GM12875 (cell line): ENCODE measurements around the gene VPS41.

Source experiments
- H3K4me3 ChIP-seq: one replicate; pipeline ENCODE4 v1.5.1; 2011; ENCODE audit warnings: low read depth, low read length, control low read depth
- CTCF ChIP-seq: IDR thresholded peaks from 2 replicates; pipeline ENCODE4 v1.5.1; 2011; ENCODE audit warnings: low read depth, mild to moderate bottlenecking, control low read depth, inconsistent platforms, low read length, moderate library complexity, borderline replicate concordance; ENCODE audit not compliant: insufficient read depth

The VPS41 gene

GRCh38 chr7:38819463-38819862 is 89.5 kb downstream of the VPS41 start:
- H3K4me3 ChIP-seq, result no peak overlapping the region
- TF ChIP-seq CTCF, result no peak

- H3K4me3 ChIP-seq, result no peak overlapping the region
- TF ChIP-seq CTCF, result no peak
These were observed 91.5 kb downstream of the VPS41 start for GRCh38 chr7:38817526-38817925.

GRCh38 chr7:38813768-38814167 is 95.2 kb downstream of the VPS41 start:
- TF ChIP-seq CTCF, result no peak
- H3K4me3 ChIP-seq, result no peak overlapping the region

GRCh38 chr7:38806912-38807311 is 102.1 kb downstream of the VPS41 start:
- H3K4me3 ChIP-seq, result no peak overlapping the region
- no peak for TF ChIP-seq CTCF

- H3K4me3 ChIP-seq, result no peak overlapping the region
- no peak for TF ChIP-seq CTCF
These were observed 107.2 kb downstream of the VPS41 start for GRCh38 chr7:38801786-38802185.

- no peak overlapping the region for H3K4me3 ChIP-seq
- TF ChIP-seq CTCF, result no peak
These were observed 110.3 kb downstream of the VPS41 start for GRCh38 chr7:38798552-38799267.

- no peak overlapping the region for H3K4me3 ChIP-seq
- TF ChIP-seq CTCF, result peak; percentile 50; the same call in 1 of the 2 replicates
These were observed 112.1 kb downstream of the VPS41 start for GRCh38 chr7:38796626-38797501.
